GM12875 (cell line): ENCODE results near the gene ANKDD1B.
A peak's percentile ranks its signal among the peaks of the same experiment; 100 is the strongest.

ENCODE experiments used
- H3K4me3 ChIP-seq: one replicate; pipeline ENCODE4 v1.5.1; 2011; ENCODE audit warnings: low read depth, low read length, control low read depth
- TF ChIP-seq, protein P1 (sequence below): IDR thresholded peaks from 2 replicates; pipeline ENCODE4 v1.5.1; 2011; ENCODE audit warnings: low read depth, mild to moderate bottlenecking, control low read depth, inconsistent platforms, low read length, moderate library complexity, borderline replicate concordance; ENCODE audit not compliant: insufficient read depth

Gene ANKDD1B

DNA sequence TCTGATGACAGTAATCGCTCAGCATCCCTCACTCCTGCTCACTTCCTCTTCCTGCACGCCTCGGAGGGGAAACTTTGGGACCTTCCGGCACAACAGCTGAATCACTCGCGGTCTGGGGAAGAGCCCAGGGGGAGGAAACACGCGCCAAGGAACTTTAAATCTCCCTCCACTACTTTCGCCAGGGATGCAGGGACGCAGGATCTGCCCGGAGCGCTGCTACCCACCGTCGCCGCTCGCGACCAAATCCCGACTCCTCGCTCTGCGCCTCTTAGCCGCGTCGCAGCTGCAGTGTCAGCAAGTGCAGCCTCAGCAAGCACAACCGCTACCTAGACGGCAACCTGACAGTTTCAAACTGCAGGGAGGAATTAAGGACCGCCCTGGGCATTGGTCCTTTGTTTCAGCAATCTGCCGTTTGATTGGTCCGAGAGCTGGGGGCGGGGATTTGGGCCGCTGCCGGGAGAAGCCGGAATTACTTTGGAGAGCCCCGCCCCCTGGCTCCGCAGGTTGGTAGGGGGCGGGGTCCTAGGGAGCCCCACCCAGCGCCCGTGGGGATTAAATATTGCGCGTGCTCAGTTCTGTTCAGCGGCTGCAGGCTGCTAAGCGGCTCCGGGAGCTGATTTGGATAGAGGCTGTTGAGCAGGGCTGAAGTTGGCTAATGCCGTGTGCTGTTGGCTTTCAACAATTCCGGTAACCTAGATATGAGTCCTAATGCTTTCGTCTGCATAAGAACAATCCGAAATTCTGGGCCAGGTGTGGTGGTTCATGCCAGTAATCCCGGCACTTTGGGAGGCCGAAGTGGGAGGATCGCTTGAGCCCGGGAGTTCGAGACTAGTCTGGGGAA lies 106.0 kb downstream of the ANKDD1B start, which contains the start of gene POC5:
TSS of gene POC5 (minus strand) at position 356 of the 841 bp plus-strand sequence. CDS start 4,500 bp downstream, outside the sequence.
- TF ChIP-seq, protein P1, sequence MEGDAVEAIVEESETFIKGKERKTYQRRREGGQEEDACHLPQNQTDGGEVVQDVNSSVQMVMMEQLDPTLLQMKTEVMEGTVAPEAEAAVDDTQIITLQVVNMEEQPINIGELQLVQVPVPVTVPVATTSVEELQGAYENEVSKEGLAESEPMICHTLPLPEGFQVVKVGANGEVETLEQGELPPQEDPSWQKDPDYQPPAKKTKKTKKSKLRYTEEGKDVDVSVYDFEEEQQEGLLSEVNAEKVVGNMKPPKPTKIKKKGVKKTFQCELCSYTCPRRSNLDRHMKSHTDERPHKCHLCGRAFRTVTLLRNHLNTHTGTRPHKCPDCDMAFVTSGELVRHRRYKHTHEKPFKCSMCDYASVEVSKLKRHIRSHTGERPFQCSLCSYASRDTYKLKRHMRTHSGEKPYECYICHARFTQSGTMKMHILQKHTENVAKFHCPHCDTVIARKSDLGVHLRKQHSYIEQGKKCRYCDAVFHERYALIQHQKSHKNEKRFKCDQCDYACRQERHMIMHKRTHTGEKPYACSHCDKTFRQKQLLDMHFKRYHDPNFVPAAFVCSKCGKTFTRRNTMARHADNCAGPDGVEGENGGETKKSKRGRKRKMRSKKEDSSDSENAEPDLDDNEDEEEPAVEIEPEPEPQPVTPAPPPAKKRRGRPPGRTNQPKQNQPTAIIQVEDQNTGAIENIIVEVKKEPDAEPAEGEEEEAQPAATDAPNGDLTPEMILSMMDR: no peak
- peak within 1 kb of the TSS; percentile 77 for H3K4me3 ChIP-seq

DNA sequence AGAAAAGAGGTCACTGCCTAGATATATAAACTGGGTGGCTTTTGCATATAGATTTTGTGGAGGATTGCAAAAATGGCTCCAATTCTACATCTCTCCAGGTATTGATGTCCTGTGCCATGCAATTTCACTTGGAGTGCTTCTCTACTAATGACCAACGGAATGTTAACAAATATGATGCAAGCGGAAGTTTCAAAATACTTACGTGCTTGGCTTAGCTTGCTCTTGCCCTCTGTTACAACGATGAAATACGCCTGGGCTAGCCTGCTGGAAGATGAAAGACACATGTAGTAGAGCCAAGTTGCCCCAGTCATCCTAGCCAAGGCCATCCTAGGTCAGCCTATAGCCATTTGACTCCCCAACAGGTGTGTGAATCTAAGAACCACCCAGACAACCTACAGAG lies 109.6 kb downstream of the ANKDD1B start:
- TF ChIP-seq, protein P1: no peak
- H3K4me3 ChIP-seq: no peak overlapping the region
